Hepatocyte (in vitro differentiated cells): ENCODE results near the gene OSBPL6. TPM values are rescaled to one million over a fixed set of nuclear protein-coding genes. Genes with fewer than 3 reads are reported as not detected.

Experiments used
- DNase-seq: peaks from one replicate; pipeline ENCODE4 v3.0.0-alpha.2; 2016; ENCODE audit warnings: low spot score
- H2AFZ ChIP-seq: fragments of 200-600 bp; sonication (generic); 2 replicates; pipeline ENCODE4 v1.6.0; 2016; ENCODE audit warnings: antibody characterized with exemption, mild to moderate bottlenecking
- H3K27ac ChIP-seq: fragments of 200-600 bp; sonication (generic); 2 replicates; pipeline ENCODE4 v1.5.1; 2016; ENCODE audit warnings: mild to moderate bottlenecking
- H3K27me3 ChIP-seq: fragments of 200-600 bp; sonication (generic); 2 replicates; pipeline ENCODE4 v1.6.1; 2016
- H3K36me3 ChIP-seq: fragments of 200-600 bp; sonication (generic); replicated peaks from 2 replicates; pipeline ENCODE4 v1.5.1; 2016; ENCODE audit warnings: low read depth; ENCODE audit not compliant: insufficient read depth
- H3K4me1 ChIP-seq: fragments of 200-600 bp; sonication (generic); 2 replicates; pipeline ENCODE4 v1.5.1; 2016; ENCODE audit warnings: mild to moderate bottlenecking, moderate library complexity; ENCODE audit not compliant: insufficient read depth
- H3K4me2 ChIP-seq: fragments of 200-600 bp; sonication (generic); 2 replicates; pipeline ENCODE4 v1.6.0; 2016
- H3K4me3 ChIP-seq: fragments of 200-600 bp; sonication (generic); 2 replicates; pipeline ENCODE4 v1.5.1; 2016; ENCODE audit warnings: mild to moderate bottlenecking
- H3K79me2 ChIP-seq: fragments of 200-600 bp; sonication (generic); 2 replicates; pipeline ENCODE4 v1.6.0; 2017; ENCODE audit warnings: mild to moderate bottlenecking
- H3K9me2 ChIP-seq: fragments of 200-600 bp; sonication (generic); replicated peaks from 2 replicates; pipeline ENCODE4 v1.6.0; 2017; ENCODE audit warnings: mild to moderate bottlenecking; ENCODE audit not compliant: insufficient read depth
- H3K9me3 ChIP-seq: fragments of 200-600 bp; sonication (generic); 2 replicates; pipeline ENCODE4 v1.5.1; 2016; ENCODE audit warnings: low read depth, mild to moderate bottlenecking
- H4K20me1 ChIP-seq: fragments of 200-600 bp; sonication (generic); 2 replicates; pipeline ENCODE4 v1.6.0; 2016; ENCODE audit warnings: mild to moderate bottlenecking; ENCODE audit not compliant: insufficient read depth, poor library complexity, severe bottlenecking
- EZH2 ChIP-seq: fragments of 200-600 bp; sonication (generic); IDR thresholded peaks from 2 replicates; pipeline ENCODE4 v1.6.1; 2016; ENCODE audit warnings: antibody characterized with exemption, mild to moderate bottlenecking, borderline replicate concordance
- EZH2phosphoT487 ChIP-seq: fragments of 200-600 bp; sonication (generic); IDR thresholded peaks from one replicate; pipeline ENCODE4 v1.6.1; 2018; ENCODE audit warnings: antibody characterized with exemption, mild to moderate bottlenecking, low read depth, moderate library complexity; ENCODE audit not compliant: unreplicated experiment, severe bottlenecking
- WGBS: methylation state at CpG from one replicate; pipeline ENCODE4 v1.1.6; 2016; ENCODE audit warnings: low lambda C conversion rate; ENCODE audit errors: missing lambda C conversion rate; 5-methylcytosine and 5-hydroxymethylcytosine counted together
- polyA plus RNA-seq: library from polyadenylated mRNA; unstranded; fragments of >200 nt; fragmentation: Nextera tagmentation; extraction: Ambion mirVana; gene quantifications from 2 replicates; pipeline ENCODE4 v1.2.1, GENCODE V29; 2016
- total RNA-seq: library from RNA; depleted of rRNA; stranded (reverse); fragments of >200 nt; gene quantifications from 2 replicates; pipeline ENCODE4 v1.2.3, GENCODE V29; 2014
- TF ChIP-seq, protein P1 (sequence below): fragments of 200-600 bp; sonication (generic); IDR thresholded peaks from 2 replicates; pipeline ENCODE4 v1.5.1; 2016; ENCODE audit warnings: antibody characterized with exemption, mild to moderate bottlenecking; ENCODE audit not compliant: poor library complexity

Gene OSBPL6
- total and polyA plus RNA-seq, 2 experiments from 2014 or later = 2.5 to 3.0 TPM

DNA sequence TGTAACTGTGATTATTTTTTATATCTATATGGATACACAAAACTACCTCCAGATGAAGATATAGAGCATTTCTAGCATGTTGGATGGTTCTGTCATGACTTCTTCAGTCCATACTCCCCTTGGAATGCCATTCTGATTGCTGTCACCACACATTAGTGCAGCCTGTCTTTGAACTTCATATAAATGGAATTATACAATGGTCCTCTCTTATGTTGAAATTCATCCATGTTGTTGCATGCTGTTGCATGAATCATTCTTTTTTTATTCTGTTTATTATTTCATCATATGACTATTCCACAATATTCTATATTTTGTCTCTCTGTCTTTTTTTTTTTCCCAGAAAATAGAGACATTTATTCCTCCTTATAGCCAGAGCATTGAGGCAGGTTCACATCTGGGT is 74.1 kb downstream of the OSBPL6 start:
- Histone ChIP-seq H3K79me2 (no peaks in the 10 kb centered on the region), H3K4me3 (no peak overlapping the region), H2AFZ (no peak overlapping the region), H3K36me3 (no peaks in the 10 kb centered on the region), H3K27me3 (no peaks in the 10 kb centered on the region), H3K9me3 (no peaks in the 10 kb centered on the region), H3K9me2 (no peaks in the 10 kb centered on the region), H3K4me2 (no peak overlapping the region), H3K27ac (no peak overlapping the region), H4K20me1 (no peaks in the 10 kb centered on the region), H3K4me1 (no peaks in the 10 kb centered on the region)
- TF ChIP-seq, protein P1, sequence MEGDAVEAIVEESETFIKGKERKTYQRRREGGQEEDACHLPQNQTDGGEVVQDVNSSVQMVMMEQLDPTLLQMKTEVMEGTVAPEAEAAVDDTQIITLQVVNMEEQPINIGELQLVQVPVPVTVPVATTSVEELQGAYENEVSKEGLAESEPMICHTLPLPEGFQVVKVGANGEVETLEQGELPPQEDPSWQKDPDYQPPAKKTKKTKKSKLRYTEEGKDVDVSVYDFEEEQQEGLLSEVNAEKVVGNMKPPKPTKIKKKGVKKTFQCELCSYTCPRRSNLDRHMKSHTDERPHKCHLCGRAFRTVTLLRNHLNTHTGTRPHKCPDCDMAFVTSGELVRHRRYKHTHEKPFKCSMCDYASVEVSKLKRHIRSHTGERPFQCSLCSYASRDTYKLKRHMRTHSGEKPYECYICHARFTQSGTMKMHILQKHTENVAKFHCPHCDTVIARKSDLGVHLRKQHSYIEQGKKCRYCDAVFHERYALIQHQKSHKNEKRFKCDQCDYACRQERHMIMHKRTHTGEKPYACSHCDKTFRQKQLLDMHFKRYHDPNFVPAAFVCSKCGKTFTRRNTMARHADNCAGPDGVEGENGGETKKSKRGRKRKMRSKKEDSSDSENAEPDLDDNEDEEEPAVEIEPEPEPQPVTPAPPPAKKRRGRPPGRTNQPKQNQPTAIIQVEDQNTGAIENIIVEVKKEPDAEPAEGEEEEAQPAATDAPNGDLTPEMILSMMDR = no peak
- no peak for TF ChIP-seq EZH2phosphoT487
- no peak for DNase-seq

DNA sequence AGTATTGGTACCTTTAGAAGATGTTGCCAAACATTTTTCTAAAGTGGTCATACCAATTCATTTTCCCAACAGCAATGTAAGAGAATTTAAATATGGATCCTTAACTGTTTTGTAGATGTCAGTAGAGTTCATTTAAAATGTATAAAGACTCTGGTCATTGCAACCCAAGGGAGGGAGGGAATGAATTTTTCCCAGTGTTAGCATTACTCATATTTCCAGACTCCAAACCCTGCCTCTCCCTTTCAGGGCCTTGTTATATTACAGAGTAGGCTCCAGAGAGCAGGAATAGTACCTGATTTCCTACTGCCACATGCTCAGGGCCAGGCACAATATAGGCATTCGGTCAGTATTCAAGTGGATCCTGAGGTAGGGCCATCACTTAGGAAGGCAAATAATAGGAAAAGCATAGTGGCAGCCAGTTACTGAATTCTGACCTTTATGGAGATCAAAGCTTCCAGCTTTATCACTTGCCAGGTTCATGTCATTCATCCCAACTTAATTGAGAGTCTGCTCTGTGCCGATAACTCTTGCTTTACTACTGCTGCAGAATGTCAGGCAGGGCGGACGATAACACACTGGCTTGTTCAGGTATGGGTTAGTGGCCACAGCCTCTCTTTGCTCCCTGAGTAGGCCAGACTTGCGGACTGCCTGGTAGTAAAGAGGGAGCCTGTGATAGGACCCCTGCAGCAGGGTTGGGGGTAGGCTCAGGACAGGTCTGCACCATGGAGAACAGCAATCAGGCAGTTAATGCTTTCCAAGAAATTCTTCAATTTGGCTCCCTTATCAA is 75.3 kb downstream of the OSBPL6 start:
- no peaks in the 10 kb centered on the region for H3K79me2 ChIP-seq
- H3K27me3 ChIP-seq = no peaks in the 10 kb centered on the region
- no peaks in the 10 kb centered on the region for H3K9me3 ChIP-seq
- no peak overlapping the region for H2AFZ ChIP-seq
- TF ChIP-seq EZH2phosphoT487 (no peak), EZH2 (no peak)
- TF ChIP-seq, protein P1 = no peak
- DNase-seq = no peak
- WGBS = 87% methylated on average over 5 of the region's 5 CpGs
- H4K20me1 ChIP-seq = no peaks in the 10 kb centered on the region
- no peak overlapping the region for H3K4me2 ChIP-seq
- no peaks in the 10 kb centered on the region for H3K36me3 ChIP-seq
- H3K4me3 ChIP-seq = no peak overlapping the region
- H3K4me1 ChIP-seq = no peaks in the 10 kb centered on the region
- no peak overlapping the region for H3K27ac ChIP-seq
- H3K9me2 ChIP-seq = no peaks in the 10 kb centered on the region

DNA sequence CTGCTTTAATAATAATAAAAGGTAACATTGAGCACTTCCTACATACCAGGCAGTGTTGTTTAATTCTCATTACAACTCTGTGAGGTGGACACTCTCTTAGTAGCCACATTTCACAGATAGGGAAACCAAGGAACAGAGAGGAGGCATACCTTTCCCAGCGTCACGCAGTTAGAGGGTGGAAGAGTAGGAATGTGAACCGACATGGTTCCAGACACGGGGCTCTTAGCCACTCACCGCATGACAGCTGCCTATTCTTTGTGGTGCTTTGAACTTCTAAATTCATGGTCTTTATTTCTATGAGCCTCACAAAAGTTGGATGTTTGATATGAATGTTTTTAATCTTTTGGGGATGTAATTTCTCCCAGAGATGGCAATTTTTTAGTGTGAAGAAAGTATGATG is 76.0 kb downstream of the OSBPL6 start:
- no peaks in the 10 kb centered on the region for H3K9me2 ChIP-seq
- H3K79me2 ChIP-seq = no peaks in the 10 kb centered on the region
- no peaks in the 10 kb centered on the region for H3K36me3 ChIP-seq
- H4K20me1 ChIP-seq = no peaks in the 10 kb centered on the region
- no peak overlapping the region for H3K4me3 ChIP-seq
- no peaks in the 10 kb centered on the region for H3K4me1 ChIP-seq
- no peaks in the 10 kb centered on the region for H3K9me3 ChIP-seq
- H2AFZ ChIP-seq = no peak overlapping the region
- DNase-seq = no peak
- no peak overlapping the region for H3K27ac ChIP-seq
- no peak overlapping the region for H3K4me2 ChIP-seq
- no peak for TF ChIP-seq EZH2
- TF ChIP-seq, protein P1 = no peak
- TF ChIP-seq EZH2phosphoT487 = no peak
- WGBS = 87% methylated on average over 5 of the region's 5 CpGs
- H3K27me3 ChIP-seq = no peaks in the 10 kb centered on the region

DNA sequence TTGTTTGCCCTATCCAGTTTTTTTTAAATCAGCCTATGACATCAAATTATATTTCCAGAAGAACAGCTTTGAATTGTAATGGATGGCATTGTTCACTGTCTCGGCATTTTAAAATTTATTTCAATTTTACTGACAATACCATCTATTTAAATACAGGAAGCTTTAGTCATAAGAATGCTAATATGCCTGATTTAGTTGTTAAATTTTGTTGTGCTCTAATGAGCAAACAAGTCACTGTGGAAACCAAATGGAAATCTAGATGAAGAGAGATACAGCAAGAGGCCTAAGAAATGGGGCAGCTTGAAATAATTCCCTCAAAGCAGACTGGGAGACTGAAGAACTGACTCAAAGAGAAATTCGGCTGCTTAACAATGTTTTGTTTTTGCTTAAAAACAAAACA is 76.8 kb downstream of the OSBPL6 start:
- H3K4me2 ChIP-seq = no peak overlapping the region
- H3K4me3 ChIP-seq = no peak overlapping the region
- TF ChIP-seq EZH2 = no peak
- TF ChIP-seq, protein P1 = no peak
- no peak for TF ChIP-seq EZH2phosphoT487
- DNase-seq = no peak
- H3K4me1 ChIP-seq = no peaks in the 10 kb centered on the region
- H3K36me3 ChIP-seq = no peaks in the 10 kb centered on the region
- H3K79me2 ChIP-seq = no peaks in the 10 kb centered on the region
- H3K9me3 ChIP-seq = no peaks in the 10 kb centered on the region
- H3K9me2 ChIP-seq = no peaks in the 10 kb centered on the region
- no peaks in the 10 kb centered on the region for H3K27me3 ChIP-seq
- 91% methylated on average over 2 of the region's 2 CpGs for WGBS
- no peak overlapping the region for H2AFZ ChIP-seq
- H3K27ac ChIP-seq = no peak overlapping the region
- no peaks in the 10 kb centered on the region for H4K20me1 ChIP-seq
